SK-N-SH (cell line): Measurements from ENCODE around the gene C19orf67.

Experiments
- EP300 ChIP-seq, 2 experiments: IDR thresholded peaks; 2 replicates each; pipeline versions ENCODE4 v1.4.0 to v1.6.1; 2012; ENCODE audit warnings: borderline replicate concordance in 1 of 2, low read depth in 1 of 2, low read length in 1 of 2
- MEF2A ChIP-seq: IDR thresholded peaks from 2 replicates; pipeline ENCODE4 v1.4.0; 2012; ENCODE audit warnings: low read depth, borderline replicate concordance
- POLR2AphosphoS5 ChIP-seq: IDR thresholded peaks from 2 replicates; pipeline ENCODE4 v1.6.1; 2012; ENCODE audit warnings: low read depth, low read length
- TAF1 ChIP-seq: IDR thresholded peaks from 2 replicates; pipeline ENCODE4 v1.6.1; 2012; ENCODE audit warnings: low read depth, mild to moderate bottlenecking, low read length, moderate library complexity, borderline replicate concordance
- TF ChIP-seq, protein P1 (sequence below): IDR thresholded peaks from 2 replicates; pipeline ENCODE4 v1.4.0; 2012; ENCODE audit warnings: low read depth, borderline replicate concordance
- TF ChIP-seq, protein P2 (sequence below): IDR thresholded peaks from 2 replicates; pipeline ENCODE4 v1.6.1; 2012; ENCODE audit warnings: mild to moderate bottlenecking, low read depth, low read length, moderate library complexity

DNA sequence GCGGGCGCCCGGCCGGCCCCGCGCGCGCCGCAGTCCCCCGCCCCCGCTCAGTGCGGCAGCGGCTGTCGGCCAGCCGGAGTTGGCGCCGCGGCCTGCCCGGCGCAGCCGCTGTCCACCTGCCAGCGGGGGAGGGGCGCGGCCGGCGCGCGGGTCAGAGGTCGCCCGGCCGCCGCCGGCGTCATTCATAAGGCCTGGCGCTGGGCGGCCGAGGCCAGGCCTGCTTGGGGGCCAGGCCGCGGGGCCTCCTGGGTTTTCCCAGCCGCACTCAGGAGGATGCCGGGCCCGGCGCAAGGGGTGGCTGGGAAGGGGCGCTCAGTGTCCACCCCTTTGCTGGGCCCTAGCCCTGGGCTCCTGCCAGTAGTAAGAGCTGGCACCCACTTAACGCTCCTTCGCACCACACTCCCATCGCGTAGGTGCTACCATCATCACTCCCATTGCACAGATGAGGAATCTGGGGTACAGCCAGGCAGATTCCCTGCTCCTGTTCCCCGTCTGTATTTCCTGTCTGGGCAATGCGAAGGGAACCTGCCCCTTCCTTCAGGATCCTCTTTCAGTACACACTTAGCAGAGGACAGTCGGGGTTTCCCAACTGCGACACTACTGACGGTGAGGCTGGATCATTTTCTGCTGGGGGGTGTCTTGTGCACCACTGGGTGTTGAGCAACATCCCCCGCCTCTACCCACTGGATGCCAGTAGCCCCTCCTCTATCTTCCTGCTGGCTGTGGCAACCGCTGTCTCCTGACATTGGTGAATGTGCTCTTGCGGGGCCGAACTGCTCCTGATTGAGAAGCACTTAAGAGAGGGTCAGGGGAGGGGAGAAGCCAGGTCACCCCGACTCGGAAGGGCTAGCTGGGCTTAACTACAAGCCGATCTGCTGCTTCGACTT lies 32.8 kb upstream of the C19orf67 start:
- TF ChIP-seq POLR2AphosphoS5 (no peak), TAF1 (no peak; the same call in 1 of the 2 replicates), MEF2A (no peak), EP300 (IDR thresholded peaks at IDR 0.05; ENCODE audit: borderline replicate concordance in 1 of 2, low read depth in 1 of 2, low read length in 1 of 2) (no peak)
- TF ChIP-seq, protein P1, sequence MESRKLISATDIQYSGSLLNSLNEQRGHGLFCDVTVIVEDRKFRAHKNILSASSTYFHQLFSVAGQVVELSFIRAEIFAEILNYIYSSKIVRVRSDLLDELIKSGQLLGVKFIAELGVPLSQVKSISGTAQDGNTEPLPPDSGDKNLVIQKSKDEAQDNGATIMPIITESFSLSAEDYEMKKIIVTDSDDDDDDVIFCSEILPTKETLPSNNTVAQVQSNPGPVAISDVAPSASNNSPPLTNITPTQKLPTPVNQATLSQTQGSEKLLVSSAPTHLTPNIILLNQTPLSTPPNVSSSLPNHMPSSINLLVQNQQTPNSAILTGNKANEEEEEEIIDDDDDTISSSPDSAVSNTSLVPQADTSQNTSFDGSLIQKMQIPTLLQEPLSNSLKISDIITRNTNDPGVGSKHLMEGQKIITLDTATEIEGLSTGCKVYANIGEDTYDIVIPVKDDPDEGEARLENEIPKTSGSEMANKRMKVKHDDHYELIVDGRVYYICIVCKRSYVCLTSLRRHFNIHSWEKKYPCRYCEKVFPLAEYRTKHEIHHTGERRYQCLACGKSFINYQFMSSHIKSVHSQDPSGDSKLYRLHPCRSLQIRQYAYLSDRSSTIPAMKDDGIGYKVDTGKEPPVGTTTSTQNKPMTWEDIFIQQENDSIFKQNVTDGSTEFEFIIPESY, result no peak
- TF ChIP-seq, protein P2, sequence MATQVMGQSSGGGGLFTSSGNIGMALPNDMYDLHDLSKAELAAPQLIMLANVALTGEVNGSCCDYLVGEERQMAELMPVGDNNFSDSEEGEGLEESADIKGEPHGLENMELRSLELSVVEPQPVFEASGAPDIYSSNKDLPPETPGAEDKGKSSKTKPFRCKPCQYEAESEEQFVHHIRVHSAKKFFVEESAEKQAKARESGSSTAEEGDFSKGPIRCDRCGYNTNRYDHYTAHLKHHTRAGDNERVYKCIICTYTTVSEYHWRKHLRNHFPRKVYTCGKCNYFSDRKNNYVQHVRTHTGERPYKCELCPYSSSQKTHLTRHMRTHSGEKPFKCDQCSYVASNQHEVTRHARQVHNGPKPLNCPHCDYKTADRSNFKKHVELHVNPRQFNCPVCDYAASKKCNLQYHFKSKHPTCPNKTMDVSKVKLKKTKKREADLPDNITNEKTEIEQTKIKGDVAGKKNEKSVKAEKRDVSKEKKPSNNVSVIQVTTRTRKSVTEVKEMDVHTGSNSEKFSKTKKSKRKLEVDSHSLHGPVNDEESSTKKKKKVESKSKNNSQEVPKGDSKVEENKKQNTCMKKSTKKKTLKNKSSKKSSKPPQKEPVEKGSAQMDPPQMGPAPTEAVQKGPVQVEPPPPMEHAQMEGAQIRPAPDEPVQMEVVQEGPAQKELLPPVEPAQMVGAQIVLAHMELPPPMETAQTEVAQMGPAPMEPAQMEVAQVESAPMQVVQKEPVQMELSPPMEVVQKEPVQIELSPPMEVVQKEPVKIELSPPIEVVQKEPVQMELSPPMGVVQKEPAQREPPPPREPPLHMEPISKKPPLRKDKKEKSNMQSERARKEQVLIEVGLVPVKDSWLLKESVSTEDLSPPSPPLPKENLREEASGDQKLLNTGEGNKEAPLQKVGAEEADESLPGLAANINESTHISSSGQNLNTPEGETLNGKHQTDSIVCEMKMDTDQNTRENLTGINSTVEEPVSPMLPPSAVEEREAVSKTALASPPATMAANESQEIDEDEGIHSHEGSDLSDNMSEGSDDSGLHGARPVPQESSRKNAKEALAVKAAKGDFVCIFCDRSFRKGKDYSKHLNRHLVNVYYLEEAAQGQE, result no peak
